OCI-LY7 (cell line): ENCODE data around the gene TGM5.

Experiments used
- EZH2phosphoT487 ChIP-seq: fragments of 200-600 bp; sonication (generic); IDR thresholded peaks from 2 replicates; pipeline ENCODE4 v1.6.1; 2018; ENCODE audit warnings: low read depth, borderline replicate concordance, mild to moderate bottlenecking, mixed run types, antibody characterized with exemption, low read length, moderate library complexity, mixed read lengths
- TF ChIP-seq, protein P1 (sequence below): fragments of 200-600 bp; sonication (generic); conservative IDR thresholded peaks from 2 replicates; pipeline ENCODE4 v1.5.1; 2014; ENCODE audit warnings: mild to moderate bottlenecking, antibody characterized with exemption, low read length, moderate library complexity, mixed read lengths

DNA sequence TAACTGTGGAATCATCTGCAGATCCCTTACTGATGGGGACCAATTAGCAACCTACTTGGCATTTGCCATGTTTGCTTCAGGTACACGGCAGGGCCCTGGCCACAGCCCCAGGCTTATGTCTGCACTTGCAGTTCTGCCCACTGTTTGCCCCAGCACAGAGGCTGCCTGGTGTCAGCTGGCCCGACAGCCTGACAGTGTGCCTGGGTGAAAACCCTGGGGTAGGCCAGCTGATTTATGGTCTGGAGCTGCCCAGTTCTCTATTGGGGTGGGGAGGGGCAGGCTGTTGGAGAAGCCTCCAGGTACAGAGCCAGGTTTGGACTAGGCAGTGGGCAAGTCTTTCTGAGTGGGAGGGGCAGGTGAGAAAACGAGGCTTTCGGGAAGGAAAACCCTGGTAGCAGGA is 11.2 kb upstream of the TGM5 start:
- TF ChIP-seq, protein P1, sequence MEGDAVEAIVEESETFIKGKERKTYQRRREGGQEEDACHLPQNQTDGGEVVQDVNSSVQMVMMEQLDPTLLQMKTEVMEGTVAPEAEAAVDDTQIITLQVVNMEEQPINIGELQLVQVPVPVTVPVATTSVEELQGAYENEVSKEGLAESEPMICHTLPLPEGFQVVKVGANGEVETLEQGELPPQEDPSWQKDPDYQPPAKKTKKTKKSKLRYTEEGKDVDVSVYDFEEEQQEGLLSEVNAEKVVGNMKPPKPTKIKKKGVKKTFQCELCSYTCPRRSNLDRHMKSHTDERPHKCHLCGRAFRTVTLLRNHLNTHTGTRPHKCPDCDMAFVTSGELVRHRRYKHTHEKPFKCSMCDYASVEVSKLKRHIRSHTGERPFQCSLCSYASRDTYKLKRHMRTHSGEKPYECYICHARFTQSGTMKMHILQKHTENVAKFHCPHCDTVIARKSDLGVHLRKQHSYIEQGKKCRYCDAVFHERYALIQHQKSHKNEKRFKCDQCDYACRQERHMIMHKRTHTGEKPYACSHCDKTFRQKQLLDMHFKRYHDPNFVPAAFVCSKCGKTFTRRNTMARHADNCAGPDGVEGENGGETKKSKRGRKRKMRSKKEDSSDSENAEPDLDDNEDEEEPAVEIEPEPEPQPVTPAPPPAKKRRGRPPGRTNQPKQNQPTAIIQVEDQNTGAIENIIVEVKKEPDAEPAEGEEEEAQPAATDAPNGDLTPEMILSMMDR, result no peak
- TF ChIP-seq EZH2phosphoT487, result no peak
